ENCODE results near the gene PSD2.

Gene PSD2

GRCh38 chr5:139854029-139854605, 58.5 kb downstream of the PSD2 start:
- ChIA-PET POLR2A (ENCODE audit: low non-redundant PET) (no interaction called here), CTCF (interaction anchor here (0.5 to 2.2 kb wide), 4 partner anchors 12 to 298 kb away, joined by 3 to 11 read pairs (median 3); no protein-coding TSS in a partner anchor)
- TF ChIP-seq CTCF (conservative IDR thresholded peaks at IDR 0.05; ENCODE audit: low read depth) = no peak
- no peak for DNase-seq (ENCODE audit: low spot score)
- H3K27ac ChIP-seq = no peak overlapping the region

- POLR2A ChIA-PET (ENCODE audit: low non-redundant PET) = no interaction called here
- H3K27ac ChIP-seq = no peak overlapping the region
- CTCF ChIA-PET = interaction anchor here (0.7 to 2.2 kb wide), 4 partner anchors 9 to 114 kb away, joined by 3 to 11 read pairs (median 5); no protein-coding TSS in a partner anchor
- no peak for DNase-seq (ENCODE audit: low spot score)
- no peak for TF ChIP-seq CTCF (conservative IDR thresholded peaks at IDR 0.05; ENCODE audit: low read depth)
These were observed 59.3 kb downstream of the PSD2 start for GRCh38 chr5:139854953-139855352.

GRCh38 chr5:139855451-139855850, 59.8 kb downstream of the PSD2 start:
- POLR2A ChIA-PET (ENCODE audit: low non-redundant PET) = no interaction called here
- no peak overlapping the region for H3K27ac ChIP-seq
- TF ChIP-seq CTCF (conservative IDR thresholded peaks at IDR 0.05; ENCODE audit: low read depth) = no peak
- no peak for DNase-seq (ENCODE audit: low spot score)
- CTCF ChIA-PET = interaction anchor here (0.7 to 2.2 kb wide), 3 partner anchors 9 to 113 kb away, joined by 5 to 11 read pairs (median 5); no protein-coding TSS in a partner anchor

- ChIA-PET CTCF (interaction anchor here (0.6 to 2.2 kb wide), 3 partner anchors 69 to 258 kb away, joined by 3 to 11 read pairs (median 5); partner anchors contain the start of gene PURA), POLR2A (ENCODE audit: low non-redundant PET) (no interaction called here)
- H3K27ac ChIP-seq = no peak overlapping the region
- no peak for DNase-seq (ENCODE audit: low spot score)
- no peak for TF ChIP-seq CTCF (conservative IDR thresholded peaks at IDR 0.05; ENCODE audit: low read depth)
These were observed 60.4 kb downstream of the PSD2 start for GRCh38 chr5:139855946-139856540.

- H3K27ac ChIP-seq = no peak overlapping the region
- TF ChIP-seq CTCF (conservative IDR thresholded peaks at IDR 0.05; ENCODE audit: low read depth) = no peak
- ChIA-PET CTCF (no interaction called here), POLR2A (ENCODE audit: low non-redundant PET) (no interaction called here)
- no peak for DNase-seq (ENCODE audit: low spot score)
These were observed 61.1 kb downstream of the PSD2 start for GRCh38 chr5:139856714-139857113.

GRCh38 chr5:139859013-139859412, 63.4 kb downstream of the PSD2 start:
- H3K27ac ChIP-seq = no peak overlapping the region
- ChIA-PET POLR2A (ENCODE audit: low non-redundant PET) (no interaction called here), CTCF (interaction anchor here (0.9 to 1.2 kb wide), 2 partner anchors 12 to 110 kb away, joined by 3 to 4 read pairs; no protein-coding TSS in a partner anchor)
- no peak for TF ChIP-seq CTCF (conservative IDR thresholded peaks at IDR 0.05; ENCODE audit: low read depth)
- DNase-seq (ENCODE audit: low spot score) = no peak
